ENCODE measurements around the gene ST8SIA3.

DNA sequence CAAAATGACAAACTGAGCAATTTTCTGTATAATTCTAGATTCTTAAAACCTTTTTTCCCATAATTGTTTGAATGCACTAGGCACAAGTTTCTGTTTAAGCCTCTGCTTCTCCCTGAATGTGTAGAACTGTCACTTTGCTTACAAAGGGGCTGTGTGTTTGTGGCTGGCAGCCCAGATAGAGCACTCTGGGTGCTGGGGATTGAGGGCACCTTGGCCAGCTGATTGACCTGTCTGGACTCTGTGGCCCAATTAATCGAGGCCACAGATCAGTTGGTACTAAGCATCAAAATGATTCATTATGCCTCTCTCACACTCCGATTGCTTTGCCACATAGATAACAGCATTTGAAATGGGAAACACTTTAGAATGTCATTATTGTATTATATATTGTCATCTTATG is 12.1 kb downstream of the ST8SIA3 start:
- no peak for TF ChIP-seq CTCF (conservative IDR thresholded peaks at IDR 0.05; ENCODE audit: low read depth, low read length)
- no peak for TF ChIP-seq NFE2L2 (IDR thresholded peaks at IDR 0.05; ENCODE audit: low read depth, low read length)
- no peak for TF ChIP-seq BHLHE40 (IDR thresholded peaks at IDR 0.05; ENCODE audit: low read depth, low read length)

Measured in IMR-90 (cell line).